KG1 (cell line): ENCODE data around the gene SNTG2.

ENCODE experiments used
- DNase-seq: peaks from one replicate; lab custom pipeline; 2025; lab: John Stamatoyannopoulos, UW

The SNTG2 gene

GRCh38 chr2:1318366-1319009, 367.8 kb downstream of the SNTG2 start:
- no peak for DNase-seq

GRCh38 chr2:1319393-1319792, 368.7 kb downstream of the SNTG2 start:
- no peak for DNase-seq

GRCh38 chr2:1321321-1321720, 370.7 kb downstream of the SNTG2 start:
- no peak for DNase-seq

GRCh38 chr2:1324884-1325283, 374.2 kb downstream of the SNTG2 start:
- no peak for DNase-seq

GRCh38 chr2:1328684-1329083, 378.0 kb downstream of the SNTG2 start:
- DNase-seq, result no peak

GRCh38 chr2:1339388-1340140, 388.9 kb downstream of the SNTG2 start:
- no peak for DNase-seq

- no peak for DNase-seq
Observed at GRCh38 chr2:1340141-1340512, 389.5 kb downstream of the SNTG2 start.

GRCh38 chr2:1341404-1342120, 390.9 kb downstream of the SNTG2 start:
- no peak for DNase-seq

GRCh38 chr2:1348789-1349188, 398.1 kb downstream of the SNTG2 start:
- DNase-seq, result no peak

GRCh38 chr2:1350111-1350510, 399.5 kb downstream of the SNTG2 start:
- no peak for DNase-seq

GRCh38 chr2:1353124-1353523, 402.5 kb downstream of the SNTG2 start:
- no peak for DNase-seq

GRCh38 chr2:1353543-1353942, 402.9 kb downstream of the SNTG2 start:
- no peak for DNase-seq

GRCh38 chr2:1360144-1360543, 409.5 kb downstream of the SNTG2 start:
- DNase-seq, result no peak

- DNase-seq, result no peak
Observed at GRCh38 chr2:1360557-1361250, 410.1 kb downstream of the SNTG2 start.

- DNase-seq, result no peak
Observed at GRCh38 chr2:1363367-1363766, 412.7 kb downstream of the SNTG2 start.

GRCh38 chr2:1366546-1367134, 416.0 kb downstream of the SNTG2 start:
- DNase-seq, result no peak

- no peak for DNase-seq
Observed at GRCh38 chr2:1367601-1368000, 417.0 kb downstream of the SNTG2 start.

- no peak for DNase-seq
Observed at GRCh38 chr2:1369905-1370304, 419.3 kb downstream of the SNTG2 start.

- DNase-seq, result no peak
Observed at GRCh38 chr2:1370461-1370860, 419.8 kb downstream of the SNTG2 start.

- no peak for DNase-seq
Observed at GRCh38 chr2:1371082-1371481, 420.4 kb downstream of the SNTG2 start.

- DNase-seq, result no peak
Observed at GRCh38 chr2:1373830-1374229, 423.2 kb downstream of the SNTG2 start.

- DNase-seq, result no peak
Observed at GRCh38 chr2:1374287-1374686, 423.6 kb downstream of the SNTG2 start.
